Fibroblast of gingiva (primary cell): Measurements from ENCODE around the gene TMEM79.
A peak's percentile ranks its signal among the peaks of the same experiment; 100 is the strongest.

Source experiments
- DNase-seq: peaks from one replicate; pipeline ENCODE4 v3.0.0-alpha.2; 2011; ENCODE audit warnings: low read depth

The TMEM79 gene

DNA sequence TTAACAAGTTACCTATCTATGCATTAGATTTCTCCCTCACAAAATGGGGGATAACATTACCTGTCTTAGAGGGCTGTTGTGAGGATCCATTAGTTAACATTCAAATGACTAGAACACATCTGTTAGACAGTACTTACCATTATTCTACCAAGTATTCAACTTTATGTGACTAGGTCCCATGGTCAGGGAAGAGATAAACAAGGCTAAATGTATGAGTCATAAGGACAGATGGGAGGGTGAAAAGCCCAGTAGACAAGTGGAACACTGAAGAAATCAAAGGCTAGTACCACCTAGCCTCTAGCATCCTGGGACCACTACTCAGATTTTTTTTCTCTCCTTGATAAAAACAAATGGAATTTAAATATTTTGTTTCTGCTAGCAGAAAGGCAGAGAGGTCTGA is 24.0 kb downstream of the TMEM79 start:
- peak; percentile 21 for DNase-seq

DNA sequence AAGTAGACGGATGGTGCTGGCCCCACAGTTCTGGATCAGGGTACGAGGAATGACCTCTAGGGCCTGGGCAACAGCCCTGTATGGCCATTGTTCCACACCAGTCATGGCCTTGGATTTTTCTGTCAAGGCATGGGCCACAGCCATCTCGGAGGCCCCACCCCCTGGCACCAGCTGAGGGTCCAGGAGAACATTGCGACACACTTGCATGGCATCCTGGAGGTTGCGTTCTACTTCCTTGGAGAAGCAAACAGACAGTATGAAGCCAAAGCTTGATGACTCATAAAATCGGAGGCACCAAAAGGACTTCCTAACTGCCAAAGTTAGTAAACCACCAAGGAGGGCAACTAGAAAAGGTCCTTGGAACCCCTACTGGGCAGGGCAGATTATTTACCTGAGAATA is 26.8 kb downstream of the TMEM79 start:
- DNase-seq = peak; percentile 86

GRCh38 chr1:156316909-156317308 is 32.8 kb downstream of the TMEM79 start:
- no peak for DNase-seq

DNA sequence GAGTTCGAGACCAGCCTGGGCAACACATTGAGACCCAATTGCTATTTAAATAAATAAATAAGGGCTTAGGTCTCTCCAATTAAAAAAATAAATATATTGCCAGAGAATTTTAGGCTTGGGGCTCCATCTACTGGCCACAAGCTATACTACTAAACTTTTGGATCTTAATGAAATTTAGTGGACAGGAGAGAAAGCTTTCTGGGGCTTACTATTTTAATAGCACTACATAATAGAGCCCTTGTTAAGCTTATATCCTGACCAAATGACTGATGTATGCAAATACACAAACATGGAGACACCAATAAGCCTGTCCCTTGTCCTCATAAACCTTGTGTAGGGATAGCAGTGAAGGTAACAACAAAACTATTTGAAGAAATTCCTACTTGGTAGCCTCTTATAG is 35.5 kb downstream of the TMEM79 start:
- no peak for DNase-seq

DNA sequence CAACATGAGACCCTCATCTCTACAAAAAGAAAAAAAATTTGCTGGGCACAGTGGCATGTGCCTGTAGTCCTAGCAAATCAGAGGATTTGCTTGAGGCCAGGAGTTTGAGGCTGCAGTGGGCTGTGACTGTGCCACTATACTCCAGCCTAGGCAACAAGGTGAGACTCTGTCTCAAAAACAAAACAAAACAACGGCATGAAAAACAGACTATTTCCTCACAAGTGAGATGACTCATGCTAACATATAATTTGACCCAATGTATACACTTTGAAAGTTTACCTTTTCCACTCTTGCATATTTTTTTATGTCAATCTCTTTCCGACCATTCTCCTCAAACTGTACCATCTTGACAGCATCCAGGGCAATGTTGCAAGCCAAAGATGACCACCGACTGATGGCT is 36.4 kb downstream of the TMEM79 start:
- no peak for DNase-seq

DNA sequence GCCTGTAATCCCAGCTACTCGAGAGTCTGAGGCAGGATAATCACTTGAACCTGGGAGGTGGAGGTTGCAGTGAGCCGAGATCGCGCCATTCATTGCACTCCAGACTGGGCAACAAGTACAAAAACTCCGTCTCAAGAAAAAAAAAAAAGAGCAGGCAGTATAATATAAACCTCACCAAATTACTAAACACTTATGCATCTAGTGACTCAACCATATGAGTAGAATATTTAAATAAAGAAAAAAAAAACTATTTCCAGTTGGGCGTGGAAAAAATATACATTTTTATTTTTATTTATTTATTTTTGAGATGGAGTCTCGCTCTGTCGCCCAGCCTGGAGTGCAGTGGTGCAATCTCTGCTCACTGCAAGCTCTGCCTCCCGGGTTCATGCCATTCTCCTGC is 39.1 kb downstream of the TMEM79 start:
- DNase-seq = peak; percentile 14

DNA sequence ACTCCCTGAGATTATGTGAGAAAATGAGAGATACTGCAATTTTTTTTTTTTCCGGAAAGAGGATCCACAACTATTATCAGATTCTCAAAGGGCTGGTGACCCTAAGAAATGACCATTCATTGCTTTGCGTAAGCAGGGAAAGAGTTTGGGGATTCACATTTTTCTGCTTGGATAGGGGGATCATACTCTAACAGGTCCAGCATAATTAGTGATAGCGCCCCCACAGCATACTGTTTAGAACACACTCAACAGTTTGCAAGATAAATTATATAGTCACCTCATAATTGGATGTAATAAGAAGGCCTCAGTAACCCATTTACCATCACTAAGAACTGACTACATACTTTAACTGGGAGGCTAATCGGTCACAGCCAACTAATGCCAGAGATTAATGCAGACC is 52.1 kb downstream of the TMEM79 start:
- no peak for DNase-seq

DNA sequence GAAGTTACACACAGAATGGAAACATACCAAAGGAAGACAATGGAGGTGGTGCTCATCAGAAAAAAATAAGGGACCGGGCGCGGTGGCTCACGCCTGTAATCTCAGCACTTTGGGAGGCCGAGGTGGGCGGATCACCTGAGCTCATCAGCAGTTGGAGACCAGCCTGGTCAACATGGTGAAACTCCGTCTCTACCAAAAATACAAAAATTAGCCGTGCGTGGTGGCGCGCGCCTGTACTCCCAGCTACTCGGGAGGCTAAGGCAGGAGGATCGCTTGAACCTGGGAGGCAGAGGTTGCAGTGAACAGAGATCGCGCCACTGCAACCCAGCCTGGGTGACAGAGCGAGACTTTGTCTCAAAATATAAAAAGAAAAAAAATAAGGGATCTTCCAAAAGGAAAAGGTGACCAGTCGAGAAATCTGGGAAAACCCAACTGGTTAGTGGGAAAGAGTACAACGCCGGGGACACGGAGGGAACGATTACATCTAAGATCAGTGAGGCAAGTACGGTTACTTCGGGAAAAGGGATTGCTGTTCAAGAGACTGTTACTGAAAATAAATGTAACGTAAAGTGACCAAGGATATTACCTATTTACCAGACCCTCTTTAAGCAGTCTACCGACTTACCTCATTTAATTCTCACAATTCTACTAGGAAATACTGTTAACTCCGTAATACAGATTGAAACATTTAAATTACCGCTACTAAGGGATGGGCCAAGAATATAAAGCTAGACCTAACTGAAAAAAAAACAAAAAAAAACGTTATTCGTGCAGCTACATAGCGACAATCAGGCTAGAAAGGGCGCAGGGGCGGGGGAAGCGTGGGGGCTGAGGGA is 53.1 kb downstream of the TMEM79 start:
- DNase-seq = no peak

- no peak for DNase-seq
These were observed 53.7 kb downstream of the TMEM79 start for GRCh38 chr1:156337888-156338179.

DNA sequence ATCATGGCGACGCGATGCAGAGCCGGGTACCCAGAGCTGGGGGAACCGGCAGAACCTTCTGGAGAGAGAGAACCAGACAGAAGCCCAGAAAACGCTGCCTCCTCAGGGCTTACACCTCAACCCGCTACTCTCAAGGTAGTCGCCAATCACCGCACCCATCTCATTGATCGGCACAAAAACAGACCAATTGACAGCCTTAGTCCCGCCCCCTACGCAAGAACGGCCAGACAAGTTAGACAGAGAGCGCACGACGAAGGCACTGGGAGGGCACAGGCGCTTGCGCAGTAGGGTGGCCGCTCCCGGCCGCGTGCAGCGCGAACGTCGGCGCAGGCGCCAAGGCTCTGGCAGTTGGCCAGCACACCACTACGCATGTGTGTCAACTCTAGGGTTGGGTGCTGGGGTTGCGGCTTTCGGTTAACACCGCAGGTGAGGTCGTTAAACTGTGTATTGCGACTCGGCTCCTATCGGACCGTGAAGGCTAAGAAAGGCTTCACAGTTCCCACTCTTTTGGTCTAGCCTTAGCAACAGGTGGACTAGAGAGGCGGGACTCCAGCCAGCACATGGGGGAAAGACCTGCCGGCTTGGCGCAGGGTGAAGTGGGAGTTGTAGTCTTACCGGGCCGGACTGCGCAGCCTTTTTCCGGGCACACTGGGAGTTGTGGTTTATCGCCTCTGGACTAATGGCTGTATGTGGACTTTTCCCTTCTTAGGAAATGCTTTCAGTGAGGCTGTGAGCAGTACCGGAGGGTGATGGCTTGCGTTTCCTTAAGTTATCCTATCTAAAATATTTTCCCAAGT is 54.3 kb downstream of the TMEM79 start, which contains the start of the genes CCT3 and TSACC:
TSS of gene CCT3 (minus strand) at position 113 of the 797 bp plus-strand sequence. CDS start at position 5, 108 bp downstream.
TSS of gene TSACC (plus strand) at position 347 of the 797 bp plus-strand sequence. CDS start 1,232 bp downstream, outside the sequence.
- DNase-seq = peak; percentile 100
